Measurements from ENCODE around the gene MRFAP1L1.
A peak's percentile ranks its signal among the peaks of the same experiment; 100 is the strongest.

The MRFAP1L1 gene

DNA sequence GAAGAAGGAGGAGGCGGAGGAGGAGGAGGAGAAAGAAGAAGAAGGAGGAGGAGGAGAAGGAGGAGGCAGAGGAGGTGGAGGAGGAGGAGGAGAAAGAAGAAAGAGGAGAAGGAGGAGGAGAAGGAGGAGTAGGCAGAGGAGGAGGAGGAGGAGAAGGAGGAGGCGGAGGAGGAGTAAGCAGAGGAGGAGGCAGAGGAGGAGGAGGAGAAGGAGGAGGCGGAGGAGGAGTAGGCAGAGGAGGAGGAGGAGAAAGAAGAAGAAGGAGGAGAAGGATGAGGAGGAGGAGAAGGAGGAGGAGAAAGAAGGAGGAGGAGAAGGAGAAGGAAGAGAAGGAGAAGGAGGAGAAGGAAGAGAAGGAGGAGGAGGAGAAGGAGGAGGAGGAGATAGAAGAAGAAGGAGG, 49.2 kb downstream of the MRFAP1L1 start:
- DNase-seq (ENCODE audit: low read depth), result no peak

DNA sequence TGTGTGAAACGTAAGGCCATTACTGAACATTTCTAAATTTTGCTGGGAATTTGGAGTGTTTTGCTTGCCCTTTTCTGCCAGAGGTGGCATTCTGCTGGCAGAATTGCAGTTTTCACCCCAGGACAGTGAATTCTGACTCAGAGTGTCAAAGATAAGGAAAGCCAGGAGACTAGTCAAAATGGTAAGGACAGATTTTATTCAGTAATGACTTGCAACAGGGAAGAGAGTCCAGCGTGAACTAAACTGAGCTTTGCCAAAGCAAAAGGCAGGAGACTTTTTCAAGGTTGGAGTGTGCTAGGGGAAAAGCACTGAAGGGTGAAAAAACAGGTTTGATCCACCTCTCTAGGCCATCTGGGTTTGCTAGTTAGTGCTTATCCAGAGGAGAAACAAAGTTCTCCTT, 49.8 kb downstream of the MRFAP1L1 start:
- no peak for DNase-seq (ENCODE audit: low read depth)

DNA sequence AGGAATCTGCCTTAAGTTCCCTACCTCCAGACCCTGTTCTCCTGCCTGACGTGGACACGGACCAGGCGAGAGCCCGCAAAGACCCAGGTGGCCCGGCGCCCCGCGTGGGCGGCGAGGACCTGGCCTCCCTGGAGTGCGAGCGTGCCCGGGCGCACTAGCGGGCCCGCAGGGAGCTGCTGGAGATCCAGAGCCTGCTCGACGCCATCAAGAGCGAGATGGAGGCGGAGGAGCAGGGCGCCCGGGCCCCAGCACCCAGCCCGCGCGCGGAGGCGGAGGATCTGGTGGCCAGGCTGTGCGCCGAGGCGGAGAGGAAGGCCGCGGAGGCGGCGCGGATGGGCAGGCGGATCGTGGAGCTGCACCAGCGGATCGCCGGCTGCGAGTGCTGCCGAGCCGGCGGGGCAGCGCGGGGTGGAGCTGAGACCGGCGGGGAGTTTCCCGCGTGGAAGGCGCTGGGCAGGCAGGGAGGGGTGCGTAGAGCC, 51.0 kb downstream of the MRFAP1L1 start:
- DNase-seq (ENCODE audit: low read depth), result peak; percentile 42

DNA sequence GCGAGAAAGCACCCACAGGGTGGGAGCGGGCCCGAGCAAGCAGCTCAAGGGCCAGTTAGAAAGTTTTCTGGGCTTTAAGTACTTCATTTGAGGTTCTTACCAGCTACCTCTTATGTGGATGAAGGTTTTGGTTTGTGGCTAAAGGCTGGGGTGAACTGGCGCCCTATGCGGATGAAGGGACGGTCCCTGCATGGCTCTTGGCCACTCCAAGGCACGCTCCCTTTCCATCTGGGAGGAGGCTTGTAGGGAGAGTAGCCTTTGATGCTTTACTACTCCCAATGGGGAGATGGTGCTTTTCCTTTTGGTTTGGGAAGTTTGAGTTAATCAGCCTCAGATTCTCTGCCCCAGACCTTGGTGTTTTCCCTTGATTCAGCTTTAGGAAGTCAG, 51.5 kb downstream of the MRFAP1L1 start:
- no peak for DNase-seq (ENCODE audit: low read depth)

Data from activated T-helper 9 cell treated with anti-CD3 and anti-CD28 coated beads, Interleukin-2, amount 50 U/mL, for 16 hours (primary cell).